ENCODE results near the gene EVA1A. TPM values are rescaled to one million over a fixed set of nuclear protein-coding genes. Genes with fewer than 3 reads are reported as not detected.

Gene EVA1A
- total RNA-seq, 1 donor from 2014 or later, result 19.0 TPM

- peak overlapping the region; percentile 57 for H3K4me2 ChIP-seq (ENCODE audit: low read length)
- H3K27ac ChIP-seq (ENCODE audit: low read depth, low read length), result peak overlapping the region; percentile 68
- H3K36me3 Mint-ChIP-seq (ENCODE audit: low read depth, unreplicated experiment), result peaks cover 15% of the 10 kb centered on the region
- H3K4me1 Mint-ChIP-seq (ENCODE audit: low read depth, unreplicated experiment), result peaks cover 19% of the 10 kb centered on the region
- TF ChIP-seq, protein P1, sequence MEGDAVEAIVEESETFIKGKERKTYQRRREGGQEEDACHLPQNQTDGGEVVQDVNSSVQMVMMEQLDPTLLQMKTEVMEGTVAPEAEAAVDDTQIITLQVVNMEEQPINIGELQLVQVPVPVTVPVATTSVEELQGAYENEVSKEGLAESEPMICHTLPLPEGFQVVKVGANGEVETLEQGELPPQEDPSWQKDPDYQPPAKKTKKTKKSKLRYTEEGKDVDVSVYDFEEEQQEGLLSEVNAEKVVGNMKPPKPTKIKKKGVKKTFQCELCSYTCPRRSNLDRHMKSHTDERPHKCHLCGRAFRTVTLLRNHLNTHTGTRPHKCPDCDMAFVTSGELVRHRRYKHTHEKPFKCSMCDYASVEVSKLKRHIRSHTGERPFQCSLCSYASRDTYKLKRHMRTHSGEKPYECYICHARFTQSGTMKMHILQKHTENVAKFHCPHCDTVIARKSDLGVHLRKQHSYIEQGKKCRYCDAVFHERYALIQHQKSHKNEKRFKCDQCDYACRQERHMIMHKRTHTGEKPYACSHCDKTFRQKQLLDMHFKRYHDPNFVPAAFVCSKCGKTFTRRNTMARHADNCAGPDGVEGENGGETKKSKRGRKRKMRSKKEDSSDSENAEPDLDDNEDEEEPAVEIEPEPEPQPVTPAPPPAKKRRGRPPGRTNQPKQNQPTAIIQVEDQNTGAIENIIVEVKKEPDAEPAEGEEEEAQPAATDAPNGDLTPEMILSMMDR (IDR thresholded peaks at IDR 0.05; ENCODE audit: insufficient read depth, low read depth, low read length), result no peak
- no peak for TF ChIP-seq EZH2 (IDR thresholded peaks at IDR 0.05; ENCODE audit: insufficient read depth, low read length)
- peak overlapping the region; percentile 7 for H3K4me3 Mint-ChIP-seq (ENCODE audit: unreplicated experiment)
- H3K27ac Mint-ChIP-seq (ENCODE audit: unreplicated experiment), result no peak overlapping the region
- H4K20me1 ChIP-seq (ENCODE audit: insufficient read depth, low read length), result peaks cover 69% of the 10 kb centered on the region
- peaks cover 29% of the 10 kb centered on the region for H3K36me3 ChIP-seq (ENCODE audit: insufficient read depth, low read length)
- H3K9me3 ChIP-seq (ENCODE audit: insufficient read depth, low read depth, low read length), result no peaks in the 10 kb centered on the region
- no peak overlapping the region for H3K4me3 ChIP-seq (ENCODE audit: insufficient read depth, low read depth, low read length)
- peak overlapping the region; percentile 6 for H3K9ac ChIP-seq (ENCODE audit: low read length)
- H3K27me3 ChIP-seq (ENCODE audit: insufficient read depth, low read length), result no peaks in the 10 kb centered on the region
- peaks cover 48% of the 10 kb centered on the region for H3K4me1 ChIP-seq (ENCODE audit: insufficient read depth, low read length)
- no peaks in the 10 kb centered on the region for H3K27me3 Mint-ChIP-seq (ENCODE audit: low read depth, unreplicated experiment)
- DNase-seq (ENCODE audit: low read depth) (no peak), FAIRE-seq (no peak)
- H2AFZ ChIP-seq (ENCODE audit: low read depth, low read length), result no peak overlapping the region
- H3K9me3 Mint-ChIP-seq (ENCODE audit: unreplicated experiment), result peaks cover 2% of the 10 kb centered on the region
- H3K79me2 ChIP-seq (ENCODE audit: insufficient read depth, low read length), result peaks cover 88% of the 10 kb centered on the region
Measured at GRCh38 chr2:75522543-75523312, 38.0 kb downstream of the EVA1A start.

DNA sequence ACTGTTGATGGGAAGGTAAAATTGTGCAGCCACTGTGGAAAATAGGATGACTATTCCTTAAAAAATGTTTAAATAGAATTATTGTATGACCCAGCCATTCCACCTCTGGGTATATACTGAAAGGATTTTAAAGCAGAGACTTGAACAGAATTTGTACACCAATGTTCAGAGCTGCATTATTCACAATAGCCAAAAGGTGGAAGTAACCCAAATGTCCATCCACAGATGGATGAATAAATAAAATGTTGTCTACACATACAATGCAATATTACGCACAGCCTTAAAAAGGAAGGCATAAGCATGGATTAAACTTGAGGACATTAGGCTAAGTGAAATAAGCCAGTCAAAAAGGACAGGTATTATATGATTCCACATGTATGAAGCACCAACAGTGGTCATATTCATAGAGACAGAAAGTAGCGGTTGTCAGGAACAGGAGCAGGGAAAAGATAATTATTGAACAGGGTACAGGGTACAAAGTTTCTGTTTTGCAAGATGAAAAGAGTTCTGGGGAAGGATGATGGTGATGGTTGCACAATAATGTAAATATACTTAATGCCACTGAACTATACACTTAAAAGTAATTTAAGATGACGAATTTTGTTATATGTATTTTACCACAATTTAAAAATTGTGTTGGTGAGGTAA lies 39.4 kb downstream of the EVA1A start:
- no peak overlapping the region for H2AFZ ChIP-seq (ENCODE audit: low read depth, low read length)
- DNase-seq (ENCODE audit: low read depth), result no peak
- FAIRE-seq, result no peak
- H3K27ac Mint-ChIP-seq (ENCODE audit: unreplicated experiment), result no peak overlapping the region
- H3K4me3 ChIP-seq (ENCODE audit: insufficient read depth, low read depth, low read length), result no peak overlapping the region
- peaks cover 9% of the 10 kb centered on the region for H3K4me1 Mint-ChIP-seq (ENCODE audit: low read depth, unreplicated experiment)
- H3K79me2 ChIP-seq (ENCODE audit: insufficient read depth, low read length), result peaks cover 88% of the 10 kb centered on the region
- peaks cover under 1% of the 10 kb centered on the region for H3K9me3 Mint-ChIP-seq (ENCODE audit: unreplicated experiment)
- no peak overlapping the region for H3K9ac ChIP-seq (ENCODE audit: low read length)
- H3K36me3 ChIP-seq (ENCODE audit: insufficient read depth, low read length), result peaks cover 38% of the 10 kb centered on the region
- H3K36me3 Mint-ChIP-seq (ENCODE audit: low read depth, unreplicated experiment), result peaks cover 28% of the 10 kb centered on the region
- H3K4me3 Mint-ChIP-seq (ENCODE audit: unreplicated experiment), result no peak overlapping the region
- no peak overlapping the region for H3K4me2 ChIP-seq (ENCODE audit: low read length)
- peaks cover 67% of the 10 kb centered on the region for H4K20me1 ChIP-seq (ENCODE audit: insufficient read depth, low read length)
- H3K27me3 Mint-ChIP-seq (ENCODE audit: low read depth, unreplicated experiment), result no peaks in the 10 kb centered on the region
- peaks cover 36% of the 10 kb centered on the region for H3K4me1 ChIP-seq (ENCODE audit: insufficient read depth, low read length)
- H3K9me3 ChIP-seq (ENCODE audit: insufficient read depth, low read depth, low read length), result no peaks in the 10 kb centered on the region
- H3K27me3 ChIP-seq (ENCODE audit: insufficient read depth, low read length), result no peaks in the 10 kb centered on the region
- TF ChIP-seq, protein P1 (IDR thresholded peaks at IDR 0.05; ENCODE audit: insufficient read depth, low read depth, low read length), result no peak
- TF ChIP-seq EZH2 (IDR thresholded peaks at IDR 0.05; ENCODE audit: insufficient read depth, low read length), result no peak
- no peak overlapping the region for H3K27ac ChIP-seq (ENCODE audit: low read depth, low read length)
